Thymus (tissue), 11 donors: ENCODE data around the gene MAP3K10. TPM values are rescaled to one million over a fixed set of nuclear protein-coding genes. Genes with fewer than 3 reads are reported as not detected.

Source experiments
- DNase-seq, 9 donors: peaks; one replicate each; pipeline ENCODE4 v3.0.0-alpha.2; 2013; ENCODE audit warnings: low spot score in 9 of 9, low read depth in 6 of 9, missing footprints in 1 of 9
- H3K27ac ChIP-seq, 2 donors: one replicate each; pipeline ENCODE4 v1.5.1; 2013; ENCODE audit warnings: control low read depth in 1 of 2, low read depth in 1 of 2, low read length in 1 of 2, mild to moderate bottlenecking in 1 of 2, moderate library complexity in 1 of 2
- H3K27me3 ChIP-seq, 2 donors: one replicate each; pipeline ENCODE4 v1.5.1; 2013; ENCODE audit warnings: low read length in 1 of 2; ENCODE audit not compliant: control insufficient read depth in 2 of 2, insufficient read depth in 1 of 2
- H3K36me3 ChIP-seq, 2 donors: one replicate each; pipeline ENCODE4 v1.5.1; 2013; ENCODE audit warnings: low read length in 1 of 2, mild to moderate bottlenecking in 1 of 2, moderate library complexity in 1 of 2; ENCODE audit not compliant: control insufficient read depth in 2 of 2, insufficient read depth in 2 of 2
- H3K4me1 ChIP-seq, 2 donors: one replicate each; pipeline ENCODE4 v1.5.1; 2013; ENCODE audit warnings: low read length in 2 of 2; ENCODE audit not compliant: control insufficient read depth in 2 of 2, insufficient read depth in 2 of 2
- H3K4me3 ChIP-seq, 2 donors: one replicate each; pipeline ENCODE4 v1.5.1; 2013; ENCODE audit warnings: low read length in 2 of 2, control low read depth in 1 of 2, mild to moderate bottlenecking in 1 of 2
- H3K9me3 ChIP-seq, 2 donors: one replicate each; pipeline ENCODE4 v1.5.1; 2013; ENCODE audit warnings: low read length in 1 of 2, mild to moderate bottlenecking in 1 of 2; ENCODE audit not compliant: control insufficient read depth in 2 of 2, insufficient read depth in 1 of 2
- WGBS: extraction: QIAGEN DNeasy Blood & Tissue Kit; methylation state at CpG from one replicate; pipeline ENCODE4 v1.1.7; 2013; 5-methylcytosine and 5-hydroxymethylcytosine counted together
- polyA plus RNA-seq: library from polyadenylated mRNA; stranded (reverse); fragments of 200-250 nt; gene quantifications from one replicate; pipeline ENCODE4 v1.2.3, GENCODE V29; 2013
- total RNA-seq: library from RNA; stranded (reverse); fragments of 120-200 nt; gene quantifications from one replicate; pipeline ENCODE4 v1.2.4, GENCODE V29; 2013
- donor health status: healthy.

Gene MAP3K10
- total and polyA plus RNA-seq, 2 donors: 4.8 to 10.8 TPM

DNA sequence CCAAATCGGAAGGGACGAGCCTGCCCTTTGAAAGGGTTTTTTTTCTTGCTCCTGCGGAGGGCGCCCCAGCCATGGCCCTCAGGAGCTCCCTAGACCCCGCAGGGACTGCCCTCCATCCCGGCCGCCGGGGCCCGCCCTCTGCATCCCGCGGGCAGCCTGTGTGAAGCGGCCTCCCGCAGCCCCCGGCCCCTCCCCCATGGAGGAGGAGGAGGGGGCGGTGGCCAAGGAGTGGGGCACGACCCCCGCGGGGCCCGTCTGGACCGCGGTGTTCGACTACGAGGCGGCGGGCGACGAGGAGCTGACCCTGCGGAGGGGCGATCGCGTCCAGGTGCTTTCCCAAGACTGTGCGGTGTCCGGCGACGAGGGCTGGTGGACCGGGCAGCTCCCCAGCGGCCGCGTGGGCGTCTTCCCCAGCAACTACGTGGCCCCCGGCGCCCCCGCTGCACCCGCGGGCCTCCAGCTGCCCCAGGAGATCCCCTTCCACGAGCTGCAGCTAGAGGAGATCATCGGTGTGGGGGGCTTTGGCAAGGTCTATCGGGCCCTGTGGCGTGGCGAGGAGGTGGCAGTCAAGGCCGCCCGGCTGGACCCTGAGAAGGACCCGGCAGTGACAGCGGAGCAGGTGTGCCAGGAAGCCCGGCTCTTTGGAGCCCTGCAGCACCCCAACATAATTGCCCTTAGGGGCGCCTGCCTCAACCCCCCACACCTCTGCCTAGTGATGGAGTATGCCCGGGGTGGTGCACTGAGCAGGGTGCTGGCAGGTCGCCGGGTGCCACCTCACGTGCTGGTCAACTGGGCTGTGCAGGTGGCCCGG lies 815 bp downstream of the MAP3K10 start:
- Histone ChIP-seq H3K9me3 (no peaks in the 10 kb centered on the region), H3K36me3 (no peaks in the 10 kb centered on the region), H3K4me1 (peaks cover 5 to 8% of the 10 kb centered on the region in 2 donors), H3K27me3 (peaks cover 0 to 27% of the 10 kb centered on the region in 2 donors), H3K27ac (no peak overlapping the region), H3K4me3 (peak overlapping the region; percentile 40 to 82)
- peak in 2 of 9 donors; percentile 15 to 19 for DNase-seq
- WGBS: 25% methylated on average over 62 of the region's 62 CpGs

DNA sequence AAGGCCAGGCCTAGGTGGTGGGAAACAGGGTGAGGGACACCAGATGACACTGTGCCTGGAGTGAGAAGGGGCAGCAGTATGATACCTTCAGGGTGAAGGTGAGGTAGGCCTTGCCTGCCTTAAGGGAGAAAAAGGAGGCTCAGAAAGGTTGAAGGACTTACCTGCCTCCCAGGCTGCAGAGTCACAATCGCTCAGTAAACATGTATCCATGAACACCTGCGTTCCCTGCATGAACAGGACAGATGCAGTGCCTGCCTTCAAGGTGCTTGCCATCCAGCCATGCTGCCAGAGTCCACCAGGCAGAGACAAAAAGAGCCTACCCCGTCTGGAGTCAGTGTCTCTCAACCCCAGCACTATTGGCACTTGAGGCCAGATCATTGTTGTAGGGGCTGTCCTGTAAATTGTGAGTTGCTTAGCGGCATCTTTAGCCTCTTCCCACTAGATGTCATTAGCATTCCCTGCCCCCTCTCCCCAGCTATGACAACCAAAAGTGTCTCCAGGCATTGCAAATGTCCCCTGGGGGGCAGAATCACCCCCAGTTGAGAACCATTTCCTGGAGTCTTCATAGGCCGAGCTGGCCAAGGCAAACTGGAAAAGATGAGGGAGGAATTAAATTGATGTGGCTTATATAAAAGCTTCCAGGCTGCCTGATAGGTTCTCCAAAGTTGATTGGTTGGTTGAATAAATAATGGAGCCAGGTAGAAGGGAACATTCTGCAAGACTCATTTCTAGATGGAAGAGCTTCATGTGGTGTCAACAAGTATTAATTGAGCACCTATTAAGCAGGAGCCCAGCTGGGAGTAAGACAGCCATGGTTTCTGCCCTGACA lies 1.7 kb downstream of the MAP3K10 start:
- Histone ChIP-seq H3K9me3 (no peaks in the 10 kb centered on the region), H3K27ac (no peak overlapping the region), H3K4me3 (no peak overlapping the region), H3K27me3 (peaks cover 0 to 27% of the 10 kb centered on the region in 2 donors), H3K4me1 (peaks cover 5 to 8% of the 10 kb centered on the region in 2 donors), H3K36me3 (no peaks in the 10 kb centered on the region)
- 98% methylated on average over 5 of the region's 5 CpGs for WGBS
- DNase-seq: no peak

DNA sequence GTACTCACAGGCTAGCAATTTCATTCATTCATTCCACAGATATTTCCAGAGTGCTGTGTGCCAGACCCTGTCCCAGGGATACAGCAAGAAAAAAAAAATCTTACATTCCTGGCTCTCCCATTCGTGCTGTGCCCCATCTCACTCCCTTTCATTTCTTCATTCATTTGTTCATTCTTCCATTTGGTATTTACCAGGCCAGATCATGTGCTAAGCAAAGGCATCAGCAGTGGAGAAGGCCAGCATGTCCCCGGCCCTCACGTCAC lies 2.3 kb downstream of the MAP3K10 start:
- H3K27me3 ChIP-seq: peaks cover 0 to 22% of the 10 kb centered on the region in 2 donors
- no peak overlapping the region for H3K27ac ChIP-seq
- no peak overlapping the region for H3K4me3 ChIP-seq
- WGBS: 96% methylated on average over 3 of the region's 3 CpGs
- DNase-seq: no peak
- peaks cover 0 to 3% of the 10 kb centered on the region in 2 donors for H3K36me3 ChIP-seq
- H3K9me3 ChIP-seq: no peaks in the 10 kb centered on the region
- H3K4me1 ChIP-seq: peaks cover 5 to 8% of the 10 kb centered on the region in 2 donors

DNA sequence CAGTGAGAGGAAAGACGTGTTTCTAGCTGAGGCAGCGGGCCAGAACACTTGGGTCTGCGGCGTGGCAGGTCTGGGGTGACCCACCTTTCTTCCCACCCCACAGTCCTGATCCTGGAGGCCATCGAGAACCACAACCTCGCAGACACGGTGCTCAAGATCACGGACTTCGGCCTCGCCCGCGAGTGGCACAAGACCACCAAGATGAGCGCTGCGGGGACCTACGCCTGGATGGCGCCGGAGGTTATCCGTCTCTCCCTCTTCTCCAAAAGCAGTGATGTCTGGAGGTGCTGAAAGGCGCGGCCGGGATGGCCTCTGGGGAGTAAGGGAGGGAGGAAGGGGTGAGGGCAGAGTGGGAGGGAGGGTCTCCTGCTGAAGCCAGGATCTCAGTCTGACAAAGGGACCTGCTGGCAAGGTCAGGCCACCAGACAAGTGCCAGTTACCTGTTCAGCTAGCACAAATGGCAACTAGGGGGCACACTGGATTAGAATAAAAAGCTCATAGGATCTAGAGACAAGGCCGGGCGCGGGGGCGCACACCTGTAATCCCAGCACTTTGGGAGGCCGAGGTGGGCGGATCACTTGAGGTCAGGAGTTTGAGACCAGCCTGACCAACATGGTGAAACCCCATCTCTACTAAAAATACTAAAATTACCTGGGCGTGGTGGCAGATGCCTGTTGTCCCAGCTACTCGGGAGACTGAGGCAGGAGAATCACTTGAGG lies 7.2 kb downstream of the MAP3K10 start:
- Histone ChIP-seq H3K9me3 (no peaks in the 10 kb centered on the region), H3K27me3 (no peaks in the 10 kb centered on the region), H3K4me3 (no peak overlapping the region), H3K36me3 (peaks cover 0 to 9% of the 10 kb centered on the region in 2 donors), H3K4me1 (no peaks in the 10 kb centered on the region), H3K27ac (no peak overlapping the region)
- no peak for DNase-seq
- 98% methylated on average over 29 of the region's 29 CpGs for WGBS

- Histone ChIP-seq H3K4me1 (no peaks in the 10 kb centered on the region), H3K27ac (no peak overlapping the region), H3K27me3 (no peaks in the 10 kb centered on the region), H3K4me3 (no peak overlapping the region), H3K36me3 (peaks cover 0 to 14% of the 10 kb centered on the region in 2 donors), H3K9me3 (no peaks in the 10 kb centered on the region)
- DNase-seq: no peak
- WGBS: 90% methylated on average over 9 of the region's 9 CpGs
Measured at GRCh38 chr19:40200341-40201099, 9.3 kb downstream of the MAP3K10 start.

DNA sequence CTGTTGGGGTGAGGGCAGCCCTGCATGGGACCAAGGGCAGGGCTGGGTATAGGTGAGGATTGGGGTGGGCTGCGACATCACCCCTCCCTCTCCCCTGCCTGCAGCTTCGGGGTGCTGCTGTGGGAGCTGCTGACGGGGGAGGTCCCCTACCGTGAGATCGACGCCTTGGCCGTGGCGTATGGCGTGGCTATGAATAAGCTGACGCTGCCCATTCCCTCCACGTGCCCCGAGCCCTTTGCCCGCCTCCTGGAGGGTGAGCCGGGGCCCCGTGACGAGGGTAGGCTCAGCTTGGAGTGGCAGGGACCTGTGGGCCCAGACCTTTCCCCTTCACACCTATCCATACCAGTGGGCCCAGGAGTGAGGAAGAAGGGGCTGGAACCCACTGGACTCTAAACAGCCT lies 13.2 kb downstream of the MAP3K10 start:
- Histone ChIP-seq H3K4me1 (no peaks in the 10 kb centered on the region), H3K4me3 (no peak overlapping the region), H3K9me3 (no peaks in the 10 kb centered on the region), H3K27me3 (no peaks in the 10 kb centered on the region), H3K36me3 (peaks cover 0 to 12% of the 10 kb centered on the region in 2 donors), H3K27ac (no peak overlapping the region)
- 97% methylated on average over 16 of the region's 16 CpGs for WGBS
- no peak for DNase-seq

- no peaks in the 10 kb centered on the region for H3K4me1 ChIP-seq
- H3K4me3 ChIP-seq: no peak overlapping the region
- no peak overlapping the region for H3K27ac ChIP-seq
- over 99% methylated on average over 21 of the region's 21 CpGs for WGBS
- no peaks in the 10 kb centered on the region for H3K27me3 ChIP-seq
- DNase-seq: no peak
- H3K36me3 ChIP-seq: peaks cover 0 to 12% of the 10 kb centered on the region in 2 donors
- H3K9me3 ChIP-seq: no peaks in the 10 kb centered on the region
Measured at GRCh38 chr19:40205760-40206159, 14.5 kb downstream of the MAP3K10 start.

DNA sequence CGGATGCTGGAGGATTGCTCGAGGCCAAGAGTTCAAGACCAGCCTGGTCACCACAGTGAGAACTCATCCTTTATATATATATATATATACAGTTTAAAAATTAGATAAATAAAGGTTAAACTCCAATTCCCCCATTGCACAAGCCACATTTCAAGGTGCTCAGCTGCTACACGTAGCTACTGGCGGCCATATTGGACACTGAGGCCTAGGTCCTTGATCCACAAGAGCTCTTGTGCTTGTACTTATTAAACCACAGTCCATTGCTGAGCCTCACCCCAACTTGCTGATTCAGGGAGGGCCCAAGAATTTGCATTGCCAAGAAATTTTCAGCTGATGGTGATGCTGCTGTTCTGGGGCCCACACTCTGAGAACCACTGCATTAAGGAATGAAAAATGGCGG lies 17.4 kb downstream of the MAP3K10 start:
- Histone ChIP-seq H3K27ac (no peak overlapping the region), H3K36me3 (peaks cover 0 to 7% of the 10 kb centered on the region in 2 donors), H3K9me3 (no peaks in the 10 kb centered on the region), H3K4me1 (no peaks in the 10 kb centered on the region), H3K27me3 (no peaks in the 10 kb centered on the region), H3K4me3 (no peak overlapping the region)
- DNase-seq: no peak
- WGBS: 97% methylated on average over 5 of the region's 5 CpGs
